SK-N-SH (cell line): ENCODE measurements around the gene CBY2. TPM values are rescaled to one million over a fixed set of nuclear protein-coding genes. Genes with fewer than 3 reads are reported as not detected.
A peak's percentile ranks its signal among the peaks of the same experiment; 100 is the strongest.

Experiments
- CTCF ChIA-PET: fragments of 300-600, 350-600 bp; formaldehyde crosslinking; extraction: SDS; loops from one replicate; lab custom pipeline; 2021; lab: Yijun Ruan, JAX
- POLR2A ChIA-PET: fragments of 350-600 bp; sonication (Branson Sonifier 250); formaldehyde crosslinking; extraction: SDS; loops from one replicate; lab custom pipeline; 2020; ENCODE audit warnings: antibody characterized with exemption, inconsistent platforms; lab: Yijun Ruan, JAX
- DNase-seq: peaks from one replicate; pipeline ENCODE4 v3.0.0; 2012
- H2AFZ ChIP-seq: fragments of 200-600 bp; sonication (generic); 2 replicates; pipeline ENCODE4 v1.8.1; 2016; ENCODE audit warnings: antibody characterized with exemption, mild to moderate bottlenecking, low read depth
- H3F3A ChIP-seq: fragments of 200-600 bp; sonication (generic); replicated peaks from 2 replicates; pipeline ENCODE3; 2016; ENCODE audit warnings: antibody characterized with exemption, mild to moderate bottlenecking; ENCODE audit not compliant: insufficient read depth
- H3K27ac ChIP-seq, 2 experiments: fragments of 200-500 bp in 1 of 2; fragments of 200-600 bp in 1 of 2; sonication (Bioruptor generic) in 1 of 2; sonication (generic), shearing (Covaris generic) in 1 of 2; 2 replicates each; pipeline versions ENCODE4 v1.5.1 to v1.6.1; 2014 to 2016; ENCODE audit warnings: low read depth in 2 of 2, inconsistent platforms in 1 of 2, low read length in 1 of 2, mild to moderate bottlenecking in 1 of 2, mixed read lengths in 1 of 2
- H3K27me3 ChIP-seq: fragments of 200-600 bp; sonication (generic), shearing (Covaris generic); 2 replicates; pipeline ENCODE4 v1.6.1; 2016; ENCODE audit warnings: mixed run types; ENCODE audit not compliant: insufficient read depth
- H3K36me3 ChIP-seq, 2 experiments: fragments of 200-500 bp in 1 of 2; fragments of 200-600 bp in 1 of 2; sonication (Bioruptor generic) in 1 of 2; sonication (generic) in 1 of 2; replicated peaks in 1 of 2; 2 replicates each; pipeline versions ENCODE3 to v1.5.1; 2014 to 2016; ENCODE audit warnings: low read length in 1 of 2, mild to moderate bottlenecking in 1 of 2; ENCODE audit not compliant: insufficient read depth in 2 of 2, control insufficient read depth in 1 of 2
- H3K4me1 ChIP-seq, 2 experiments: fragments of 200-500 bp in 1 of 2; fragments of 200-600 bp in 1 of 2; sonication (Bioruptor generic) in 1 of 2; sonication (generic), shearing (Covaris generic) in 1 of 2; 2 replicates each; pipeline versions ENCODE4 v1.5.1 to v1.6.1; 2014 to 2016; ENCODE audit warnings: low read depth in 1 of 2, low read length in 1 of 2, mixed run types in 1 of 2; ENCODE audit not compliant: insufficient read depth in 2 of 2, control insufficient read depth in 1 of 2
- H3K4me2 ChIP-seq: fragments of 200-600 bp; sonication (generic), shearing (Covaris generic); 2 replicates; pipeline ENCODE4 v1.6.1; 2017; ENCODE audit warnings: mixed run types
- H3K4me3 ChIP-seq, 2 experiments: fragments of 200-500 bp in 1 of 2; fragments of 200-600 bp in 1 of 2; sonication (Bioruptor generic) in 1 of 2; sonication (generic), shearing (Covaris generic) in 1 of 2; 2 replicates each; pipeline versions ENCODE4 v1.5.1 to v1.8.1; 2014 to 2016; ENCODE audit warnings: low read depth in 2 of 2, inconsistent platforms in 1 of 2, low read length in 1 of 2, mild to moderate bottlenecking in 1 of 2, mixed read lengths in 1 of 2, moderate library complexity in 1 of 2
- H3K79me2 ChIP-seq: fragments of 200-600 bp; sonication (generic); 2 replicates; pipeline ENCODE4 v1.8.1; 2017; ENCODE audit warnings: mild to moderate bottlenecking; ENCODE audit not compliant: insufficient read depth
- H3K9ac ChIP-seq: fragments of 200-600 bp; sonication (generic); 2 replicates; pipeline ENCODE4 v1.6.1; 2017; ENCODE audit warnings: mixed run types
- H3K9me2 ChIP-seq: fragments of 200-600 bp; sonication (generic); 2 replicates; pipeline ENCODE4 v1.6.1; 2017; ENCODE audit warnings: mixed run types
- H3K9me3 ChIP-seq: fragments of 200-600 bp; sonication (generic); 2 replicates; pipeline ENCODE4 v1.6.1; 2017; ENCODE audit warnings: mixed run types, mild to moderate bottlenecking, moderate library complexity
- H4K20me1 ChIP-seq: fragments of 200-600 bp; sonication (generic); 2 replicates; pipeline ENCODE4 v1.6.1; 2017; ENCODE audit warnings: mild to moderate bottlenecking, mixed run types; ENCODE audit not compliant: insufficient read depth
- ELF1 ChIP-seq: IDR thresholded peaks from 2 replicates; pipeline ENCODE4 v1.4.0; 2012
- FOXM1 ChIP-seq: IDR thresholded peaks from 2 replicates; pipeline ENCODE4 v1.4.0; 2012; ENCODE audit warnings: low read depth, mild to moderate bottlenecking
- GATA2 ChIP-seq: sonication (generic); formaldehyde crosslinking; IDR thresholded peaks from 2 replicates; pipeline ENCODE4 v1.5.0; 2020; ENCODE audit warnings: mild to moderate bottlenecking, missing genetic modification reagents
- RAD21 ChIP-seq: IDR thresholded peaks from 2 replicates; pipeline ENCODE4 v1.6.1; 2012; ENCODE audit warnings: mild to moderate bottlenecking, low read length
- RCOR1 ChIP-seq: fragments of 150-350 bp; IDR thresholded peaks from 2 replicates; pipeline ENCODE4 v1.6.1; 2017; ENCODE audit warnings: antibody characterized with exemption, low read length
- RFX5 ChIP-seq: IDR thresholded peaks from 2 replicates; pipeline ENCODE4 v1.6.1; 2012; ENCODE audit warnings: mild to moderate bottlenecking, improper control_type of control experiment, low read length
- RXRA ChIP-seq: IDR thresholded peaks from 2 replicates; pipeline ENCODE4 v1.4.0; 2012; ENCODE audit warnings: low read depth, mild to moderate bottlenecking, borderline replicate concordance
- SIN3A ChIP-seq: IDR thresholded peaks from 2 replicates; pipeline ENCODE4 v1.6.1; 2012; ENCODE audit warnings: low read depth, mild to moderate bottlenecking, low read length, moderate library complexity, borderline replicate concordance
- SMC3 ChIP-seq: IDR thresholded peaks from 2 replicates; pipeline ENCODE4 v1.6.1; 2012; ENCODE audit warnings: low read depth, low read length, improper control_type of control experiment
- YY1 ChIP-seq: IDR thresholded peaks from 2 replicates; pipeline ENCODE4 v1.4.0; 2012; ENCODE audit warnings: low read depth, mild to moderate bottlenecking
- ZBTB33 ChIP-seq: IDR thresholded peaks from 2 replicates; pipeline ENCODE4 v1.4.0; 2012; ENCODE audit warnings: low read depth, borderline replicate concordance
- WGBS: methylation state at CpG from one replicate; pipeline ENCODE4 v1.1.6; 2017; ENCODE audit warnings: low lambda C conversion rate; 5-methylcytosine and 5-hydroxymethylcytosine counted together
- polyA plus RNA-seq, 3 experiments: library from polyadenylated mRNA; depleted of rRNA; stranded (reverse); fragments of >200 nt; gene quantifications; 2 replicates each; pipeline ENCODE4 v1.2.3, GENCODE V29; 2012
- TF ChIP-seq, protein P1 (sequence below): fragments of 200-600 bp; sonication (generic); IDR thresholded peaks from 2 replicates; pipeline ENCODE4 v1.6.1; 2017; ENCODE audit warnings: antibody characterized with exemption, mild to moderate bottlenecking, moderate library complexity

The CBY2 gene
- polyA plus RNA-seq, 1 of the 3 experiments (the other 2 are of a cell fraction): not detected

DNA sequence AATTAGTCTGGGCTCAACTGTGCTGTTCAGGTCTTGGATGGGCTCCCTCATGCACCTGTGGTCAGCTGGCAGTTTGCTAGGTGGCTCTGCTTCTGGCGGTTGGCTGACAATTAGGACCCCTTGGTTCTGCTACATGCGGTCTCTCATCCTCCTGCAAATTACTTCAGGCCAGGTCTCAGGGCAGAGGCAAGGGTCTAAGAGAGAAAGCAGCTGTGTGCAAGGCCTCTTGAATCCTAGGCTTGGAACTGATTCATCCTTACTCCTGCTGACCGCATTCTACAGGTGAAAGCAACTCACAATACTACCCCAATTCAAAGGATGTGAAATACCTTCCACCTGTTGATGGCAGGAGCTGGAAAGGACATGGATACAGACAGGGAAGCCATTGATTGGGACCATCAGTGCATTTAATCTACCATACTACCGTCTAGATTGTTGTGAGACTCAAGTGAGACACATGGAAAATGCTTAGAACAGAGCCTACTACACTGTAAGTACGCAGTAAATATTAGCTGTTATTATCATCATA, 19.1 kb downstream of the CBY2 start:
- TF ChIP-seq SIN3A: no peak
- no peak for TF ChIP-seq RXRA
- TF ChIP-seq YY1: no peak
- TF ChIP-seq, all 33 proteins: peak for 0
- WGBS: 41% methylated on average over 5 of the region's 5 CpGs
- no peaks in the 10 kb centered on the region for H3K9me3 ChIP-seq
- no peak overlapping the region for H3K27ac ChIP-seq
- no peak overlapping the region for H3K4me2 ChIP-seq
- H3F3A ChIP-seq: no peaks in the 10 kb centered on the region
- no peaks in the 10 kb centered on the region; the same call in 1 of the 2 replicates for H3K27me3 ChIP-seq
- POLR2A ChIA-PET: no interaction called here
- no peaks in the 10 kb centered on the region for H3K4me1 ChIP-seq
- H3K4me3 ChIP-seq: no peak overlapping the region
- no peaks in the 10 kb centered on the region for H3K79me2 ChIP-seq
- H3K9me2 ChIP-seq: no peaks in the 10 kb centered on the region
- H2AFZ ChIP-seq: no peak overlapping the region
- no peak for DNase-seq
- CTCF ChIA-PET: interaction anchor here (0.9 kb wide), 1 partner anchor 12 kb away, joined by 3 read pairs; no protein-coding TSS in a partner anchor
- H4K20me1 ChIP-seq: no peaks in the 10 kb centered on the region
- no peaks in the 10 kb centered on the region for H3K36me3 ChIP-seq
- H3K9ac ChIP-seq: no peak overlapping the region

GRCh38 chr13:45723798-45724197, 21.7 kb downstream of the CBY2 start:
- Histone ChIP-seq H3K4me3 (no peak overlapping the region), H3K79me2 (no peaks in the 10 kb centered on the region), H3K9ac (no peak overlapping the region), H3K4me1 (no peaks in the 10 kb centered on the region), H3F3A (no peaks in the 10 kb centered on the region), H3K27ac (no peak overlapping the region), H3K9me3 (no peaks in the 10 kb centered on the region), H3K36me3 (no peaks in the 10 kb centered on the region), H3K9me2 (no peaks in the 10 kb centered on the region), H3K4me2 (no peak overlapping the region), H4K20me1 (no peaks in the 10 kb centered on the region), H2AFZ (no peak overlapping the region), H3K27me3 (no peaks in the 10 kb centered on the region; the same call in 1 of the 2 replicates)
- CTCF ChIA-PET: interaction anchor here (1.2 kb wide), 1 partner anchor 10 kb away, joined by 6 read pairs; no protein-coding TSS in a partner anchor
- no peak for DNase-seq
- POLR2A ChIA-PET: no interaction called here
- TF ChIP-seq YY1: no peak
- no peak for TF ChIP-seq ZBTB33
- no peak for TF ChIP-seq RCOR1
- TF ChIP-seq ELF1: no peak
- TF ChIP-seq RFX5: no peak
- no peak for TF ChIP-seq FOXM1
- WGBS: 61% methylated on average over 2 of the region's 2 CpGs

- Histone ChIP-seq H3K4me1 (no peaks in the 10 kb centered on the region; a peak in 1 of 4 replicates), H3K36me3 (no peaks in the 10 kb centered on the region), H3K9me2 (no peaks in the 10 kb centered on the region), H3K9ac (no peak overlapping the region), H3K9me3 (no peaks in the 10 kb centered on the region), H3K27me3 (no peaks in the 10 kb centered on the region; the same call in 1 of the 2 replicates), H3K4me2 (no peak overlapping the region), H3K4me3 (no peak overlapping the region), H3K27ac (no peak overlapping the region), H3F3A (no peaks in the 10 kb centered on the region), H3K79me2 (no peaks in the 10 kb centered on the region), H2AFZ (no peak overlapping the region), H4K20me1 (no peaks in the 10 kb centered on the region)
- WGBS: 71% methylated on average over 6 of the region's 6 CpGs
- ChIA-PET CTCF (interaction anchor here (0.9 to 1.4 kb wide), 4 partner anchors 10 to 50 kb away, joined by 3 to 5 read pairs (median 4); no protein-coding TSS in a partner anchor), POLR2A (no interaction called here)
- TF ChIP-seq ELF1: no peak
- no peak for TF ChIP-seq SMC3
- TF ChIP-seq RAD21: peak; percentile 17; the same call in 1 of the 2 replicates
- TF ChIP-seq, protein P1, sequence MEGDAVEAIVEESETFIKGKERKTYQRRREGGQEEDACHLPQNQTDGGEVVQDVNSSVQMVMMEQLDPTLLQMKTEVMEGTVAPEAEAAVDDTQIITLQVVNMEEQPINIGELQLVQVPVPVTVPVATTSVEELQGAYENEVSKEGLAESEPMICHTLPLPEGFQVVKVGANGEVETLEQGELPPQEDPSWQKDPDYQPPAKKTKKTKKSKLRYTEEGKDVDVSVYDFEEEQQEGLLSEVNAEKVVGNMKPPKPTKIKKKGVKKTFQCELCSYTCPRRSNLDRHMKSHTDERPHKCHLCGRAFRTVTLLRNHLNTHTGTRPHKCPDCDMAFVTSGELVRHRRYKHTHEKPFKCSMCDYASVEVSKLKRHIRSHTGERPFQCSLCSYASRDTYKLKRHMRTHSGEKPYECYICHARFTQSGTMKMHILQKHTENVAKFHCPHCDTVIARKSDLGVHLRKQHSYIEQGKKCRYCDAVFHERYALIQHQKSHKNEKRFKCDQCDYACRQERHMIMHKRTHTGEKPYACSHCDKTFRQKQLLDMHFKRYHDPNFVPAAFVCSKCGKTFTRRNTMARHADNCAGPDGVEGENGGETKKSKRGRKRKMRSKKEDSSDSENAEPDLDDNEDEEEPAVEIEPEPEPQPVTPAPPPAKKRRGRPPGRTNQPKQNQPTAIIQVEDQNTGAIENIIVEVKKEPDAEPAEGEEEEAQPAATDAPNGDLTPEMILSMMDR: peak; percentile 30; the same call in 1 of the 2 replicates
- TF ChIP-seq GATA2: no peak
- no peak for TF ChIP-seq SIN3A
- no peak for DNase-seq
Measured at GRCh38 chr13:45728759-45729158, 26.6 kb downstream of the CBY2 start.
